HG03342 (cell line): ENCODE measurements around the gene EPHB3.
"Not testable (repeated sequence)": the region's sequence is repeated elsewhere in the genome, so short reads cannot be mapped to it uniquely, and the experiment has no call there.

Experiments used
- ATAC-seq: cut with Tn5 transposase; IDR thresholded peaks from one replicate; pipeline ENCODE4 v1.9.1; 2021; ENCODE audit warnings: mild to moderate bottlenecking, moderate library complexity; ENCODE audit not compliant: unreplicated experiment

Gene EPHB3

DNA sequence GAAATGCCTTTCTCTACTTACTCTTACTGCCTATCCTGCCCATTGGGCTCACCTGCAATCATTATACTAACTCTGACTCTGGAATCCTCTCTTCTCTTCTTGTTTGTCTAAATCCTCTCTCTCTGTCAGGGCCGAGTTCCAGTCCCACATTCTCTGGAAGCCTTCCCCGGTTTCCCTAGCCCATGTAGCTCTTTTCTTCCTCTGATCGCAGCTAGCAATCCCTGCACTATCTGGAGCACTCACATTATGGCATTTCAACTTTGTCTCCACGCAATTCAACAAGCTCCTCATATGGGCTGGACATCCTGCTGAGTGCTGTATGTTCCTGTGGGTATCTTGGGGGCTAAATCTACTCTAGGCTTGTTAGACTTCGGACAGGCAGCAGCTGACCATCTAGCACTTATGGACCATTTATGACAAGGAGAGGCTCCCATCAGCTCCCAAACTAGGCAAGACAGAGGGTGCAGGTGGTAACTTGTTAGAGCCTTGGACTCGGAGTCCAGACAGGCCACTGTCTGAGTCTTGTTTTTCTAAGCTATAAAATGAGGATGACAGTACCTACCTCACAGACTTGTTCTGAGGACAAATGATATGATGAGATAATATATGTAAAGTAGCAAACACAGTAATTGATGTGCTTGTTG lies 58.3 kb downstream of the EPHB3 start:
- ATAC-seq, result no peak

DNA sequence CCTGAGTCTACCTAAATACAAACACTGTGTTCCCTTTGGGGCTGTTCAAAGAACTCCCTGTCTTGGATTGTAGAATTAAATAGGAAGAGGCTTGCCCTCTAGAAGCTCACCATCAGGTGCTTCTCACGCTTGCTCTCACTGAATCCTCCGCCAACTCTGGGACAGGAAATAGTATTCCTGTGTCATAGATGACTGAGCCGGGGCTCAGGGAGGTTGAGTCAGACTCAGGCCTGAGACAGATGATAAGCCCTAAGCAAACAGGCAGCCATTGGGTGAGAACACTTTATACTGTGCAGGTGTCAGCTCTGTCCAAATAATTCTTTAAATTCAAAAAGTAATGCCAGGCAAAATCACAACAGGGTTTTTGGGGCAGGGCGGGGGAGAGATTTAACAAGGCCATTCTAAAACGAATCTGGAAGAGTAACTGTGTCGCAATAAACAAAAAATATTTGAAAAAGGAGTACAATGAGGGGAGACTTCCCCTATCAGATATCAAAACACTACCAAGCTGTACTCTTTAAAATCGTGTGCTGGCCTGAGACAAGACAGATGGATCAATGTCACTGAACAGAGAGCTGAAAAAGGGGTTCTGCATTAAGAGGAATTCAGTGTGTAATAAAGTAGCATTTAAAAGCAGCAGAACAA lies 59.0 kb downstream of the EPHB3 start:
- no peak for ATAC-seq

DNA sequence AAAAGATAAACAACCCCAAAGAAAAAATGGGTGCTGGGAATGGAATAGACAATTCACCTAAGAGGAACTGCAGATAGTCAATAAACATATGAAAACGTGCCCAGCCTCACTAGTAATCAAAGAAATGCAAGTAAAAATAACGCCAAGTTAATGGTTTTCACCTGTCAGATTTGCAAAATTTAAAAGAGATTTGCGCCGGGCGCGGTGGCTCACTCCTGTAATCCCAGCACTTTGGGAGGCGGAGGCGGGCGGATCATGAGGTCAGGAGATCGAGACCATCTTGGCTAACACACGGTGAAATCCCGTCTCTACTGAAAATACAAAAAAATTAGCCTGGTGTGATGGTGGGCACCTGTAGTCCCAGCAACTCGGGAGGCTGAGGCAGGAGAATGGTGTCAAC lies 60.6 kb downstream of the EPHB3 start:
- not testable (repeated sequence) for ATAC-seq

DNA sequence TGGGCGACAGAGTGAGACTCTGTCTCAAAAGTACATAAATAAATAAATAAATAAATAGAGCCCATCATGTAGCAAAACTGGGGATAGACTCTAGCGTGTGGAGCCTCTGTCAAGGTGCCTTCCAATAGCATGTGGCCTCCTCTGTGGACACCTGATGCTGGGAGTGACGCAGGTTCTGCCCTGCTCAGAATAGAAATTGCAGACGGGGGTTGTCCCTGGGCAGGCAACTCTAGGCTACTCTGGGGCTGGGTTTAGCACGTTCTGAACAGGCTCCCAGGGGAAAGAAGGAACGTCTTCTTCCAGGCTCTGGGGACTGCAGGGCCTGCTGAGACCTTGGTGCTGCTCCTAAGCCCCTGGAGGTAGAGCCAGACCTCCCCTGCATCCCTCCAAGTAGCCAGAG lies 65.3 kb downstream of the EPHB3 start:
- ATAC-seq, result no peak

GRCh38 chr3:184629555-184630160 lies 68.1 kb downstream of the EPHB3 start:
- ATAC-seq, result no peak

GRCh38 chr3:184630861-184631471 lies 69.4 kb downstream of the EPHB3 start:
- no peak for ATAC-seq

GRCh38 chr3:184631472-184631861 lies 69.9 kb downstream of the EPHB3 start:
- ATAC-seq, result no peak
